ENCODE results near the gene RAP1GAP. TPM values are rescaled to one million over a fixed set of nuclear protein-coding genes. Genes with fewer than 3 reads are reported as not detected.

Gene RAP1GAP
- total and polyA plus RNA-seq, 9 of the 15 experiments (the other 6 are each of a cell fraction or from before 2014, with no cell fraction given), result 0.29 to 30.2 (median 19.2) TPM

DNA sequence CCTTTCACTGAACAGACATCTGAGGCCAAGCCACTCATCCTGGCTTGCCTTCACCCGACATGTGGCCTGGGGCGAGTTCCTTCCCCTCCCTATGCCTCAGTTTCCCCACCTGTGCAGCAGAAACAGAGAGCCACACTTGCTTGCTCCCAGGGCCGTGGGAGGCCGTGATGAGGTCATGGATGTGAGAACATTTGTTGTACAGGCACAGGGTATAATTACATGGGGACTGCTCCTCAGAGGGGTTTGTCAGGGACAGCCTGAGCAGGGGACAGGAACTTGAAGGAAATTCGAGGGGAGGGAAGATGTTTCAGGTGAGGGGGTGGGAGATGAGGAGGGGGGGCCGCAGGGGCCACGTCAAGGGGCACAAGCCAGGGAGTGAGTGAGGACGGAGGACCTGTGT, 103.9 kb downstream of the RAP1GAP start:
- no peaks in the 10 kb centered on the region for H3K36me3 ChIP-seq (ENCODE audit: control insufficient read depth, insufficient read depth, low read length)
- H3K4me1 ChIP-seq (replicated peaks in 1 of 2; ENCODE audit: control insufficient read depth in 2 of 2, insufficient read depth in 2 of 2, low read length in 2 of 2), result peaks cover 0 to 23% of the 10 kb centered on the region in 2 experiments; a peak in 2 of 5 replicates
- no peak overlapping the region for H3K4me2 ChIP-seq (ENCODE audit: insufficient read depth, low read length)
- H2AFZ ChIP-seq (ENCODE audit: low read depth, low read length), result no peak overlapping the region
- no peaks in the 10 kb centered on the region for H3K9me3 ChIP-seq (replicated peaks; ENCODE audit: control insufficient read depth, insufficient read depth, low read depth, low read length)
- no peaks in the 10 kb centered on the region for H3K79me2 ChIP-seq (ENCODE audit: control insufficient read depth, insufficient read depth, low read length)
- H3K27me3 ChIP-seq (ENCODE audit: control insufficient read depth in 2 of 2, insufficient read depth in 2 of 2, low read length in 2 of 2), result peaks cover 0 to 24% of the 10 kb centered on the region in 2 experiments; a peak in 3 of 5 replicates
- H3K9ac ChIP-seq (ENCODE audit: insufficient read depth in 1 of 2, low read depth in 2 of 2, low read length in 2 of 2), result no peak overlapping the region
- no peak overlapping the region for H3K4me3 ChIP-seq
- WGBS (ENCODE audit: insufficient coverage, low coverage, missing lambda C conversion rate), result 5% methylated on average over 5 of the region's 8 CpGs
- H4K20me1 ChIP-seq (replicated peaks; ENCODE audit: control insufficient read depth, insufficient read depth, low read length), result peaks cover 4% of the 10 kb centered on the region
- ChIA-PET CTCF (ENCODE audit: low intra/inter-chr PET ratio) (no interaction called here), POLR2A (no interaction called here)
- H3K27ac ChIP-seq (ENCODE audit: extremely low read depth, low read depth, low read length), result no peak overlapping the region
- no peaks in the 10 kb centered on the region for H3K9me1 ChIP-seq (ENCODE audit: control insufficient read depth, insufficient read depth, low read length)
- ATAC-seq, result no peak
- TF ChIP-seq ZNF655 (CRISPR knock-in tag; IDR thresholded peaks at IDR 0.05), result no peak
- TF ChIP-seq STAT5B (CRISPR knock-in tag; IDR thresholded peaks at IDR 0.05), result no peak
- no peak for TF ChIP-seq HDAC8 (tag; IDR thresholded peaks at IDR 0.05)
- TF ChIP-seq TSC22D4 (tag; IDR thresholded peaks at IDR 0.05), result no peak
- TF ChIP-seq SNIP1 (IDR thresholded peaks at IDR 0.05; ENCODE audit: low read depth), result no peak
- TF ChIP-seq MTA1 (IDR thresholded peaks at IDR 0.05; ENCODE audit: borderline replicate concordance), result no peak
- no peak for TF ChIP-seq HMGXB4 (CRISPR knock-in tag; IDR thresholded peaks at IDR 0.05)
- TF ChIP-seq NUFIP1 (IDR thresholded peaks at IDR 0.05; ENCODE audit: partially characterized antibody), result no peak
- TF ChIP-seq CHCHD3 (CRISPR knock-in tag; IDR thresholded peaks at IDR 0.05), result no peak
- TF ChIP-seq MECOM (CRISPR knock-in tag; IDR thresholded peaks at IDR 0.05), result no peak
- in situ Hi-C loops (cut with MboI), result no loop called here
- no TSS peak for BruUV-seq (replicated peaks)
- intact Hi-C loops (cut with micrococcal nuclease), result no loop called here
- no peak for DNase-seq (ENCODE audit: extremely low read depth in 1 of 4, low spot score in 3 of 4)
- FAIRE-seq, result no peak

All from K562 (cell line).